Measurements from ENCODE around the gene TRIM72. TPM values are rescaled to one million over a fixed set of nuclear protein-coding genes. Genes with fewer than 3 reads are reported as not detected.

TRIM72 gene
- total and polyA plus RNA-seq, 2 of the 8 experiments (the other 6 are each of a cell fraction or from before 2014, with no cell fraction given): 0.57 to 2.1 TPM

- TF ChIP-seq CHD7 (IDR thresholded peaks at IDR 0.05; ENCODE audit: insufficient replicate concordance, low read length): no peak
- no peak for TF ChIP-seq CTBP2 (IDR thresholded peaks at IDR 0.05; ENCODE audit: borderline replicate concordance, insufficient read depth, insufficient read length, low read length)
- no peak for TF ChIP-seq BACH1 (IDR thresholded peaks at IDR 0.05; ENCODE audit: low read length)
- no peak for TF ChIP-seq GTF2F1 (IDR thresholded peaks at IDR 0.05; ENCODE audit: borderline replicate concordance, low read depth, low read length)
- no peak for TF ChIP-seq NANOG (IDR thresholded peaks at IDR 0.05; ENCODE audit: insufficient read depth, low read depth, low read length, poor library complexity, severe bottlenecking)
- TF ChIP-seq ZNF274 (IDR thresholded peaks at IDR 0.05; ENCODE audit: borderline replicate concordance, extremely low read depth, low read length): no peak
- TF ChIP-seq CHD1 (IDR thresholded peaks at IDR 0.05; ENCODE audit: low read depth, low read length): no peak
- TF ChIP-seq SRF (IDR thresholded peaks at IDR 0.05; ENCODE audit: low read depth, low read length): no peak
- TF ChIP-seq TAF1 (IDR thresholded peaks at IDR 0.05; ENCODE audit: low read depth, low read length): no peak
Measured at GRCh38 chr16:31260136-31260931, 46.4 kb downstream of the TRIM72 start (continued).

Measured in H1 (cell line).